ENCODE data around the gene FGF3. TPM values are rescaled to one million over a fixed set of nuclear protein-coding genes. Genes with fewer than 3 reads are reported as not detected.

Gene FGF3
- total and polyA plus RNA-seq, 9 of the 15 experiments (the other 6 are each of a cell fraction or from before 2014, with no cell fraction given), result not detected

DNA sequence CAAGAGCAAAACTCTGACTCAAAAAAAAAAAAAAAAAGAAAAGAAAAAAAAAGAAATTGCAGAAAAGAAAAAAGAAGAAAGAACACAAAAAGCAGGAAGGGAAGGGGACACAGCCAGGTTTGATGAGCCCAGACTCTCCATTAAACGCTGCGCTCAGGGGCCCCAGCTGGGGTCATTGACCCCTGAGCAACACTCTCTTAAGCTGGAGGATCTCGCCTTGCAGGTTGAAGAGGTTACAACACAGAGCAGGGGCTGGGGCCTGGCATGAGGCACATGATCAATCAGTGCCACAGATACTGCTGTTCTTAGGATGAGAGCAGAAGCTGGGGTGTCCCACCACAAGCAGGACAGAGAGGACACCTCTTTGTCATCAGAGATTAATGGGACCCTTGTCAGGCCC is 7.8 kb downstream of the FGF3 start:
- no peak overlapping the region for H3K4me2 ChIP-seq (ENCODE audit: insufficient read depth, low read length)
- H3K27me3 ChIP-seq (ENCODE audit: control insufficient read depth in 2 of 2, insufficient read depth in 2 of 2, low read length in 2 of 2), result peaks cover 20 to 61% of the 10 kb centered on the region in 2 experiments; a peak in 3 of 5 replicates
- no peak overlapping the region for H3K4me3 ChIP-seq
- BruUV-seq (replicated peaks), result no TSS peak
- ATAC-seq (no peak), FAIRE-seq (no peak), DNase-seq (ENCODE audit: extremely low read depth in 1 of 4, low spot score in 3 of 4) (no peak)
- no peak overlapping the region for H2AFZ ChIP-seq (ENCODE audit: low read depth, low read length)
- no peaks in the 10 kb centered on the region for H3K79me2 ChIP-seq (ENCODE audit: control insufficient read depth, insufficient read depth, low read length)
- in situ Hi-C loops (cut with MboI), result no loop called here
- peaks cover 22% of the 10 kb centered on the region; the same call in 1 of the 2 replicates for H4K20me1 ChIP-seq (replicated peaks; ENCODE audit: control insufficient read depth, insufficient read depth, low read length)
- no peak overlapping the region for H3K9ac ChIP-seq (ENCODE audit: insufficient read depth in 1 of 2, low read depth in 2 of 2, low read length in 2 of 2)
- CTCF ChIA-PET (ENCODE audit: low intra/inter-chr PET ratio), result no interaction called here
- 0% methylated on average over 3 of the region's 3 CpGs for WGBS (ENCODE audit: insufficient coverage, low coverage, missing lambda C conversion rate)
- intact Hi-C loops (cut with micrococcal nuclease), result no loop called here
- no peaks in the 10 kb centered on the region for H3K9me1 ChIP-seq (ENCODE audit: control insufficient read depth, insufficient read depth, low read length)
- H3K27ac ChIP-seq (ENCODE audit: extremely low read depth, low read depth, low read length), result no peak overlapping the region
- H3K36me3 ChIP-seq (ENCODE audit: control insufficient read depth, insufficient read depth, low read length), result no peaks in the 10 kb centered on the region
- H3K4me1 ChIP-seq (replicated peaks in 1 of 2; ENCODE audit: control insufficient read depth in 2 of 2, insufficient read depth in 2 of 2, low read length in 2 of 2), result peaks cover 0 to 7% of the 10 kb centered on the region in 2 experiments; a peak in 1 of 5 replicates
- TF ChIP-seq, protein P1, sequence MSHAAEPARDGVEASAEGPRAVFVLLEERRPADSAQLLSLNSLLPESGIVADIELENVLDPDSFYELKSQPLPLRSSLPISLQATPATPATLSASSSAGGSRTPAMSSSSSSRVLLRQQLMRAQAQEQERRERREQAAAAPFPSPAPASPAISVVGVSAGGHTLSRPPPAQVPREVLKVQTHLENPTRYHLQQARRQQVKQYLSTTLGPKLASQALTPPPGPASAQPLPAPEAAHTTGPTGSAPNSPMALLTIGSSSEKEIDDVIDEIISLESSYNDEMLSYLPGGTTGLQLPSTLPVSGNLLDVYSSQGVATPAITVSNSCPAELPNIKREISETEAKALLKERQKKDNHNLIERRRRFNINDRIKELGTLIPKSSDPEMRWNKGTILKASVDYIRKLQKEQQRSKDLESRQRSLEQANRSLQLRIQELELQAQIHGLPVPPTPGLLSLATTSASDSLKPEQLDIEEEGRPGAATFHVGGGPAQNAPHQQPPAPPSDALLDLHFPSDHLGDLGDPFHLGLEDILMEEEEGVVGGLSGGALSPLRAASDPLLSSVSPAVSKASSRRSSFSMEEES (CRISPR knock-in tag; IDR thresholded peaks at IDR 0.05), result peak; percentile 21; the same call in 1 of the 2 replicates
- TF ChIP-seq CCNT2 (IDR thresholded peaks at IDR 0.05; ENCODE audit: borderline replicate concordance, extremely low read depth, insufficient read length, low read depth, low read length) (no peak), ATF7 (IDR thresholded peaks at IDR 0.05) (no peak), SREBF1 (IDR thresholded peaks at IDR 0.05; ENCODE audit: borderline replicate concordance, low read depth, low read length) (no peak), GABPB2 (CRISPR knock-in tag; conservative IDR thresholded peaks at IDR 0.05) (no peak)
- POLR2A ChIA-PET, result no interaction called here
- H3K9me3 ChIP-seq (replicated peaks; ENCODE audit: control insufficient read depth, insufficient read depth, low read depth, low read length), result no peaks in the 10 kb centered on the region

Measured in K562 (cell line).